Neural crest cell (in vitro differentiated cells): ENCODE results near the gene ADCY9. TPM values are rescaled to one million over a fixed set of nuclear protein-coding genes. Genes with fewer than 3 reads are reported as not detected.
A peak's percentile ranks its signal among the peaks of the same experiment; 100 is the strongest.

Source experiments
- DNase-seq: peaks from one replicate; pipeline ENCODE4 v3.0.0; 2021; ENCODE audit warnings: low read depth, mixed read lengths, low spot score
- H3K27ac Mint-ChIP-seq: one replicate; pipeline ENCODE4 v1.8.0; 2021; ENCODE audit warnings: mild to moderate bottlenecking, mixed read lengths; ENCODE audit not compliant: unreplicated experiment
- H3K27me3 Mint-ChIP-seq: 2 replicates; pipeline ENCODE4 v1.8.0; 2021; ENCODE audit warnings: low read depth, mild to moderate bottlenecking, mixed read lengths
- H3K36me3 Mint-ChIP-seq: 2 replicates; pipeline ENCODE4 v1.8.0; 2021; ENCODE audit warnings: low read depth, mild to moderate bottlenecking, mixed read lengths
- H3K4me1 Mint-ChIP-seq: 2 replicates; pipeline ENCODE4 v1.8.0; 2021; ENCODE audit warnings: mixed read lengths
- H3K4me3 Mint-ChIP-seq: one replicate; pipeline ENCODE4 v1.8.0; 2021; ENCODE audit warnings: mild to moderate bottlenecking, mixed read lengths
- H3K9me3 Mint-ChIP-seq: 2 replicates; pipeline ENCODE4 v1.8.0; 2021; ENCODE audit warnings: mixed read lengths
- CTCF ChIP-seq: fragments of 200-600 bp; sonication (generic); conservative IDR thresholded peaks from 2 replicates; pipeline ENCODE4 v1.5.0; 2021; ENCODE audit warnings: antibody characterized with exemption, mild to moderate bottlenecking
- total RNA-seq: library from RNA; stranded (reverse); gene quantifications from 2 replicates; pipeline ENCODE4 v1.2.1, GENCODE V29; 2021

The ADCY9 gene
- total RNA-seq, 1 donor from 2014 or later = 11.6 TPM

- DNase-seq = no peak
- Mint-ChIP-seq H3K9me3 (no peaks in the 10 kb centered on the region), H3K27me3 (peaks cover 18% of the 10 kb centered on the region), H3K27ac (no peak overlapping the region), H3K36me3 (peaks cover 4% of the 10 kb centered on the region), H3K4me1 (peaks cover 41% of the 10 kb centered on the region), H3K4me3 (peak overlapping the region; percentile 76)
- no peak for TF ChIP-seq CTCF
Measured at GRCh38 chr16:4115949-4116318, 308 bp downstream of the ADCY9 start.

GRCh38 chr16:4115209-4115948 is 863 bp downstream of the ADCY9 start:
- peak; percentile 53 for DNase-seq
- Mint-ChIP-seq H3K4me3 (peak overlapping the region; percentile 85), H3K27me3 (peaks cover 18% of the 10 kb centered on the region), H3K9me3 (no peaks in the 10 kb centered on the region), H3K27ac (no peak overlapping the region), H3K4me1 (peaks cover 43% of the 10 kb centered on the region), H3K36me3 (peaks cover 4% of the 10 kb centered on the region)
- TF ChIP-seq CTCF = no peak

DNA sequence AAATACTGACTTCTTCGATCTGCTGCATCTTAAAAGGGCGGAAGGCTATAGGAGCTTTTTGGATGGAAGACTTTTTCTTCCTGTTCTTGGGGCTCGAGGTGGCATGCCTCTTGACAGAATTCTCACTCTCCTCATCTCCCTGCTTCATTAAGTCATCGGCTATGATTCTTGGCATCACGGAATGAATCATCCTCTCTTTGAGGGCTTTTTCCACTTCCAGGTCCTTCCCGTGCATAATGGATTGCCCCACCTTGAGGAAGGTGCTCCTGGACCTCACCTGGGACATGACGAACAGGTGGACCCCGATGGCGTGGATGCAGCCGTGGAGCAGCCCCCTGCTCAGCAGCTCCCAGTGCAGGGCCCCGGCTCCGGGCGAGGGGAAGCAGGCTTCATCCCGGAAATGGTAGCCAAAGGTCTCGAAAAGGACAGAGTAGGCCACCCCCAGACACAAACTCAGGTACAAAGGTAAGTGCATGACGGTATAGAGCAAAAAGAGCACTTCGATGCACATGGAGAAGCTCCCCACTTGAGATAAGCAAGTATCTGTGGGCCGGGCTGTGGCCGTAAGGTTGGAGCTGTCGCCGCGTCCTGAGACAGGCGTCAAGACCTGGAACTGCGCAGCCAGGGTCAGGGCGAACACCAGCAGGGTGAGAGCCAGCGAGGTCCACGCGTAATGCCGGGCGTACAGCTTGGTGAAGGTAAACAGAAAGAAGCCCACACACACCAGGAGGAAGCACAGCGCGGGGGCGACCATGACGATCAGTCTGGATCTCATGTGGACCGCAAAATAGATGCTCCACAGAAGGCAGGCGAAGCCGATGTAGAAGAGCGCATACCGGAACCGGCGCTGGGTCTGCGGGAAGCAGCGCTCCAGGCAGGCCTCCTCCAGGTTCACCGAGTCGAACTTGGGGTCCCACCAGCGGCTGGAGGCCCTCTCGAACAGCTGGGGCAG is 1.7 kb downstream of the ADCY9 start:
- Mint-ChIP-seq H3K36me3 (peaks cover 4% of the 10 kb centered on the region), H3K27me3 (peaks cover 18% of the 10 kb centered on the region), H3K9me3 (no peaks in the 10 kb centered on the region), H3K4me3 (peak overlapping the region; percentile 85), H3K4me1 (peaks cover 48% of the 10 kb centered on the region), H3K27ac (no peak overlapping the region)
- DNase-seq = no peak
- TF ChIP-seq CTCF = no peak

DNA sequence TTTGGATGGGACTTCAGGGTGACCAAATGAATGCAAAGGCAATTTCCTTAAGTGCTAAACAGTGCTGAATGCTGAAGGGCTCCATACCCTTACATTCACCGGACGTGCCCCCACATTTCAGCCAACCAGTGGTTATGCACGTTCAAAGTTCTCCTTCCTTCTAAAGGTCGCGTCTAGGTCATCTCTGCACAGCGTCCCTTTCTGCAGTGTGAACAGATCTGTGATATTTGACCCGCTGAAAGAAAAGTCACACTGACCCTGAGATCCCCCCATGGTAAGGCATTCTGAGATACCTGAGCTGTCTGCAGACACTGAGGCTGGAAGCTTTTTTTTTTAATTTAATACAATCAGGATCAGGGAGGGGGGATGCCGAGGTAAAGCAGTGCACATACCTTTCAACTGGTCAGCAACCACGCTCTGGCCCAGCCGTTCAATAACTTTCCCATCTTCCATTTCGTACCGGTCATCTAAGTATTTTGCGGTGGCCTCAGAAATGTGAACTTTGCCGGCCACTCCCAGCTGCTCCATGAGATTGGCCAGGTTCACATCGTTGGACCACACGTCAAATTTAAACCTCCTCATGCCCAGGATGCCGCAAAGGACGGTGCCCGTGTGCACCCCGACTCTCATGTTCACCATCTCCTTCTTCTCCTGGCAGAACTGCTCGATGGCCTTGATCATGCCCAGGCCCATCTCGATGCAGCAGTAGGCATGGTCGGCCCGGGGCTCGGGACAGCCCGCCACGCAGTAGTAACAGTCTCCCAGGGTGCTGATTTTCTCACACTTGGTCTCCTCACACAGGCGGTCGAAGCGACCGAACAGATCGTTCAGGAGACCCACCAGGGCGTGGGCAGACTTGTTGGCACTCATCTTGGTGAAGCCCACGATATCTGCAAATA is 2.6 kb downstream of the ADCY9 start:
- Mint-ChIP-seq H3K4me1 (peaks cover 56% of the 10 kb centered on the region), H3K27ac (no peak overlapping the region), H3K4me3 (peak overlapping the region; percentile 85), H3K27me3 (peaks cover 18% of the 10 kb centered on the region), H3K36me3 (peaks cover 6% of the 10 kb centered on the region), H3K9me3 (no peaks in the 10 kb centered on the region)
- TF ChIP-seq CTCF = no peak
- no peak for DNase-seq
